GM23338 (cell line): ENCODE measurements around the gene OR8D2. TPM values are rescaled to one million over a fixed set of nuclear protein-coding genes. Genes with fewer than 3 reads are reported as not detected.
A peak's percentile ranks its signal among the peaks of the same experiment; 100 is the strongest.

Source experiments
- ATAC-seq: fragments of 200-7000 bp; cut with Tn5 transposase; 3 replicates; pipeline ENCODE4 v1.9.1; 2020
- DNase-seq: peaks from one replicate; pipeline ENCODE4 v3.0.0-alpha.2; 2015; ENCODE audit warnings: low spot score
- H2AFZ ChIP-seq: fragments of 200-600 bp; sonication (generic); 2 replicates; pipeline ENCODE4 v1.8.0; 2016; ENCODE audit warnings: antibody characterized with exemption, mild to moderate bottlenecking, moderate library complexity
- H3F3A ChIP-seq: fragments of 200-600 bp; sonication (generic); replicated peaks from 2 replicates; pipeline ENCODE4 v1.8.0; 2017; ENCODE audit warnings: antibody characterized with exemption, mixed run types, low read depth
- H3K27ac ChIP-seq: fragments of 200-600 bp; sonication (generic); 2 replicates; pipeline ENCODE4 v1.6.1; 2016; ENCODE audit warnings: low read depth
- H3K27me3 ChIP-seq: fragments of 200-600 bp; sonication (generic); 2 replicates; pipeline ENCODE4 v1.8.0; 2016; ENCODE audit warnings: mild to moderate bottlenecking, mixed run types, moderate library complexity; ENCODE audit not compliant: insufficient read depth
- H3K36me3 ChIP-seq: fragments of 200-600 bp; sonication (generic); 2 replicates; pipeline ENCODE4 v1.8.0; 2016; ENCODE audit warnings: mild to moderate bottlenecking; ENCODE audit not compliant: insufficient read depth
- H3K4me1 ChIP-seq: fragments of 200-600 bp; sonication (generic); 2 replicates; pipeline ENCODE4 v1.8.0; 2016; ENCODE audit warnings: mild to moderate bottlenecking, moderate library complexity; ENCODE audit not compliant: insufficient read depth
- H3K4me2 ChIP-seq: fragments of 200-600 bp; sonication (generic); 2 replicates; pipeline ENCODE4 v1.7.1; 2017; ENCODE audit warnings: mixed run types
- H3K4me3 ChIP-seq: fragments of 200-600 bp; sonication (generic); 2 replicates; pipeline ENCODE4 v1.6.1; 2016; ENCODE audit warnings: mixed run types
- H3K79me2 ChIP-seq: fragments of 200-600 bp; sonication (generic); replicated peaks from 2 replicates; pipeline ENCODE4 v1.8.0; 2017; ENCODE audit warnings: mild to moderate bottlenecking; ENCODE audit not compliant: insufficient read depth
- H3K9me2 ChIP-seq: fragments of 200-600 bp; sonication (generic); 2 replicates; pipeline ENCODE4 v1.8.0; 2017; ENCODE audit not compliant: insufficient read depth
- H4K20me1 ChIP-seq: fragments of 200-600 bp; sonication (generic); replicated peaks from 2 replicates; pipeline ENCODE4 v1.8.0; 2017; ENCODE audit warnings: mild to moderate bottlenecking; ENCODE audit not compliant: insufficient read depth
- H3K27ac Mint-ChIP-seq: 2 replicates; pipeline ENCODE4 v1.8.0; 2020; ENCODE audit warnings: inconsistent platforms, mild to moderate bottlenecking, moderate library complexity, mixed read lengths
- H3K27me3 Mint-ChIP-seq: 3 replicates; pipeline ENCODE4 v1.8.0; 2022; ENCODE audit warnings: low read depth, mild to moderate bottlenecking, moderate library complexity, mixed read lengths, inconsistent platforms; ENCODE audit not compliant: insufficient read depth, poor library complexity
- H3K36me3 Mint-ChIP-seq: 3 replicates; pipeline ENCODE4 v1.8.0; 2021; ENCODE audit warnings: low read depth, mild to moderate bottlenecking, inconsistent platforms, moderate library complexity, mixed read lengths
- H3K4me1 Mint-ChIP-seq: 3 replicates; pipeline ENCODE4 v1.8.0; 2020; ENCODE audit warnings: mild to moderate bottlenecking, inconsistent platforms, mixed read lengths
- H3K4me3 Mint-ChIP-seq: 3 replicates; pipeline ENCODE4 v1.8.0; 2021; ENCODE audit warnings: moderate library complexity, mild to moderate bottlenecking, inconsistent platforms, mixed read lengths
- H3K9me3 Mint-ChIP-seq: 3 replicates; pipeline ENCODE4 v1.8.0; 2020; ENCODE audit warnings: moderate library complexity, mild to moderate bottlenecking, inconsistent platforms, mixed read lengths
- CREB1 ChIP-seq: fragments of 250-450 bp; sonication (Bioruptor Pico); IDR thresholded peaks from 2 replicates; pipeline ENCODE4 v1.5.0; 2020; ENCODE audit warnings: low read depth, mild to moderate bottlenecking, moderate library complexity
- ETS1 ChIP-seq: IDR thresholded peaks from 2 replicates; pipeline ENCODE4 v1.6.1; 2016; ENCODE audit warnings: antibody characterized with exemption
- EZH2 ChIP-seq: fragments of 200-600 bp; sonication (generic); IDR thresholded peaks from one replicate; pipeline ENCODE4 v1.8.0; 2017; ENCODE audit warnings: antibody characterized with exemption, mild to moderate bottlenecking, low read depth; ENCODE audit not compliant: unreplicated experiment
- JUNB ChIP-seq: IDR thresholded peaks from one replicate; pipeline ENCODE4 v1.6.1; 2016; ENCODE audit warnings: antibody characterized with exemption; ENCODE audit not compliant: unreplicated experiment
- POLR2AphosphoS5 ChIP-seq: IDR thresholded peaks from 2 replicates; pipeline ENCODE4 v1.6.1; 2016; ENCODE audit warnings: antibody characterized with exemption, low read depth
- polyA plus RNA-seq: library from polyadenylated mRNA; unstranded; fragments of >200 nt; fragmentation: Nextera tagmentation; extraction: Ambion mirVana; gene quantifications from 2 replicates; pipeline ENCODE4 v1.2.1, GENCODE V29; 2016
- total RNA-seq: library from RNA; depleted of rRNA; stranded (reverse); fragments of >200 nt; shearing (Covaris generic); gene quantifications from 2 replicates; pipeline ENCODE4 v1.2.3, GENCODE V29; 2014
- TF ChIP-seq, protein P1 (sequence below): IDR thresholded peaks from one replicate; pipeline ENCODE4 v1.6.1; 2018; ENCODE audit warnings: antibody characterized with exemption; ENCODE audit not compliant: unreplicated experiment
- TF ChIP-seq, protein P2 (sequence below), 2 experiments: fragments of 200-600 bp in 1 of 2; sonication (generic) in 1 of 2; conservative IDR thresholded peaks; 2 replicates each; pipeline versions ENCODE4 v1.5.1 to v1.6.1; 2016 to 2017; ENCODE audit warnings: antibody characterized with exemption in 2 of 2, low read depth in 2 of 2, mild to moderate bottlenecking in 2 of 2, moderate library complexity in 1 of 2
- TF ChIP-seq, protein P3 (sequence below): fragments of 250-450 bp; sonication (Bioruptor Pico); IDR thresholded peaks from 2 replicates; pipeline ENCODE4 v1.5.0; 2020; ENCODE audit warnings: mild to moderate bottlenecking, moderate library complexity

OR8D2 gene
- total and polyA plus RNA-seq, 2 experiments from 2014 or later, result not detected

GRCh38 chr11:124329787-124330478 is 9.9 kb upstream of the OR8D2 start:
- TF ChIP-seq ETS1, result no peak
- TF ChIP-seq EZH2, result no peak
- no peak for TF ChIP-seq JUNB
- TF ChIP-seq, protein P1, sequence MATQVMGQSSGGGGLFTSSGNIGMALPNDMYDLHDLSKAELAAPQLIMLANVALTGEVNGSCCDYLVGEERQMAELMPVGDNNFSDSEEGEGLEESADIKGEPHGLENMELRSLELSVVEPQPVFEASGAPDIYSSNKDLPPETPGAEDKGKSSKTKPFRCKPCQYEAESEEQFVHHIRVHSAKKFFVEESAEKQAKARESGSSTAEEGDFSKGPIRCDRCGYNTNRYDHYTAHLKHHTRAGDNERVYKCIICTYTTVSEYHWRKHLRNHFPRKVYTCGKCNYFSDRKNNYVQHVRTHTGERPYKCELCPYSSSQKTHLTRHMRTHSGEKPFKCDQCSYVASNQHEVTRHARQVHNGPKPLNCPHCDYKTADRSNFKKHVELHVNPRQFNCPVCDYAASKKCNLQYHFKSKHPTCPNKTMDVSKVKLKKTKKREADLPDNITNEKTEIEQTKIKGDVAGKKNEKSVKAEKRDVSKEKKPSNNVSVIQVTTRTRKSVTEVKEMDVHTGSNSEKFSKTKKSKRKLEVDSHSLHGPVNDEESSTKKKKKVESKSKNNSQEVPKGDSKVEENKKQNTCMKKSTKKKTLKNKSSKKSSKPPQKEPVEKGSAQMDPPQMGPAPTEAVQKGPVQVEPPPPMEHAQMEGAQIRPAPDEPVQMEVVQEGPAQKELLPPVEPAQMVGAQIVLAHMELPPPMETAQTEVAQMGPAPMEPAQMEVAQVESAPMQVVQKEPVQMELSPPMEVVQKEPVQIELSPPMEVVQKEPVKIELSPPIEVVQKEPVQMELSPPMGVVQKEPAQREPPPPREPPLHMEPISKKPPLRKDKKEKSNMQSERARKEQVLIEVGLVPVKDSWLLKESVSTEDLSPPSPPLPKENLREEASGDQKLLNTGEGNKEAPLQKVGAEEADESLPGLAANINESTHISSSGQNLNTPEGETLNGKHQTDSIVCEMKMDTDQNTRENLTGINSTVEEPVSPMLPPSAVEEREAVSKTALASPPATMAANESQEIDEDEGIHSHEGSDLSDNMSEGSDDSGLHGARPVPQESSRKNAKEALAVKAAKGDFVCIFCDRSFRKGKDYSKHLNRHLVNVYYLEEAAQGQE, result no peak
- TF ChIP-seq, protein P2, sequence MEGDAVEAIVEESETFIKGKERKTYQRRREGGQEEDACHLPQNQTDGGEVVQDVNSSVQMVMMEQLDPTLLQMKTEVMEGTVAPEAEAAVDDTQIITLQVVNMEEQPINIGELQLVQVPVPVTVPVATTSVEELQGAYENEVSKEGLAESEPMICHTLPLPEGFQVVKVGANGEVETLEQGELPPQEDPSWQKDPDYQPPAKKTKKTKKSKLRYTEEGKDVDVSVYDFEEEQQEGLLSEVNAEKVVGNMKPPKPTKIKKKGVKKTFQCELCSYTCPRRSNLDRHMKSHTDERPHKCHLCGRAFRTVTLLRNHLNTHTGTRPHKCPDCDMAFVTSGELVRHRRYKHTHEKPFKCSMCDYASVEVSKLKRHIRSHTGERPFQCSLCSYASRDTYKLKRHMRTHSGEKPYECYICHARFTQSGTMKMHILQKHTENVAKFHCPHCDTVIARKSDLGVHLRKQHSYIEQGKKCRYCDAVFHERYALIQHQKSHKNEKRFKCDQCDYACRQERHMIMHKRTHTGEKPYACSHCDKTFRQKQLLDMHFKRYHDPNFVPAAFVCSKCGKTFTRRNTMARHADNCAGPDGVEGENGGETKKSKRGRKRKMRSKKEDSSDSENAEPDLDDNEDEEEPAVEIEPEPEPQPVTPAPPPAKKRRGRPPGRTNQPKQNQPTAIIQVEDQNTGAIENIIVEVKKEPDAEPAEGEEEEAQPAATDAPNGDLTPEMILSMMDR (conservative IDR thresholded peaks at IDR 0.05; ENCODE audit: low read depth in 2 of 2), result peak in 1 of 2 experiments; percentile 30; a peak in 1 of 4 replicates
- no peak for TF ChIP-seq POLR2AphosphoS5
- no peak for TF ChIP-seq CREB1 (CRISPR knock-in tag)
- TF ChIP-seq, protein P3, sequence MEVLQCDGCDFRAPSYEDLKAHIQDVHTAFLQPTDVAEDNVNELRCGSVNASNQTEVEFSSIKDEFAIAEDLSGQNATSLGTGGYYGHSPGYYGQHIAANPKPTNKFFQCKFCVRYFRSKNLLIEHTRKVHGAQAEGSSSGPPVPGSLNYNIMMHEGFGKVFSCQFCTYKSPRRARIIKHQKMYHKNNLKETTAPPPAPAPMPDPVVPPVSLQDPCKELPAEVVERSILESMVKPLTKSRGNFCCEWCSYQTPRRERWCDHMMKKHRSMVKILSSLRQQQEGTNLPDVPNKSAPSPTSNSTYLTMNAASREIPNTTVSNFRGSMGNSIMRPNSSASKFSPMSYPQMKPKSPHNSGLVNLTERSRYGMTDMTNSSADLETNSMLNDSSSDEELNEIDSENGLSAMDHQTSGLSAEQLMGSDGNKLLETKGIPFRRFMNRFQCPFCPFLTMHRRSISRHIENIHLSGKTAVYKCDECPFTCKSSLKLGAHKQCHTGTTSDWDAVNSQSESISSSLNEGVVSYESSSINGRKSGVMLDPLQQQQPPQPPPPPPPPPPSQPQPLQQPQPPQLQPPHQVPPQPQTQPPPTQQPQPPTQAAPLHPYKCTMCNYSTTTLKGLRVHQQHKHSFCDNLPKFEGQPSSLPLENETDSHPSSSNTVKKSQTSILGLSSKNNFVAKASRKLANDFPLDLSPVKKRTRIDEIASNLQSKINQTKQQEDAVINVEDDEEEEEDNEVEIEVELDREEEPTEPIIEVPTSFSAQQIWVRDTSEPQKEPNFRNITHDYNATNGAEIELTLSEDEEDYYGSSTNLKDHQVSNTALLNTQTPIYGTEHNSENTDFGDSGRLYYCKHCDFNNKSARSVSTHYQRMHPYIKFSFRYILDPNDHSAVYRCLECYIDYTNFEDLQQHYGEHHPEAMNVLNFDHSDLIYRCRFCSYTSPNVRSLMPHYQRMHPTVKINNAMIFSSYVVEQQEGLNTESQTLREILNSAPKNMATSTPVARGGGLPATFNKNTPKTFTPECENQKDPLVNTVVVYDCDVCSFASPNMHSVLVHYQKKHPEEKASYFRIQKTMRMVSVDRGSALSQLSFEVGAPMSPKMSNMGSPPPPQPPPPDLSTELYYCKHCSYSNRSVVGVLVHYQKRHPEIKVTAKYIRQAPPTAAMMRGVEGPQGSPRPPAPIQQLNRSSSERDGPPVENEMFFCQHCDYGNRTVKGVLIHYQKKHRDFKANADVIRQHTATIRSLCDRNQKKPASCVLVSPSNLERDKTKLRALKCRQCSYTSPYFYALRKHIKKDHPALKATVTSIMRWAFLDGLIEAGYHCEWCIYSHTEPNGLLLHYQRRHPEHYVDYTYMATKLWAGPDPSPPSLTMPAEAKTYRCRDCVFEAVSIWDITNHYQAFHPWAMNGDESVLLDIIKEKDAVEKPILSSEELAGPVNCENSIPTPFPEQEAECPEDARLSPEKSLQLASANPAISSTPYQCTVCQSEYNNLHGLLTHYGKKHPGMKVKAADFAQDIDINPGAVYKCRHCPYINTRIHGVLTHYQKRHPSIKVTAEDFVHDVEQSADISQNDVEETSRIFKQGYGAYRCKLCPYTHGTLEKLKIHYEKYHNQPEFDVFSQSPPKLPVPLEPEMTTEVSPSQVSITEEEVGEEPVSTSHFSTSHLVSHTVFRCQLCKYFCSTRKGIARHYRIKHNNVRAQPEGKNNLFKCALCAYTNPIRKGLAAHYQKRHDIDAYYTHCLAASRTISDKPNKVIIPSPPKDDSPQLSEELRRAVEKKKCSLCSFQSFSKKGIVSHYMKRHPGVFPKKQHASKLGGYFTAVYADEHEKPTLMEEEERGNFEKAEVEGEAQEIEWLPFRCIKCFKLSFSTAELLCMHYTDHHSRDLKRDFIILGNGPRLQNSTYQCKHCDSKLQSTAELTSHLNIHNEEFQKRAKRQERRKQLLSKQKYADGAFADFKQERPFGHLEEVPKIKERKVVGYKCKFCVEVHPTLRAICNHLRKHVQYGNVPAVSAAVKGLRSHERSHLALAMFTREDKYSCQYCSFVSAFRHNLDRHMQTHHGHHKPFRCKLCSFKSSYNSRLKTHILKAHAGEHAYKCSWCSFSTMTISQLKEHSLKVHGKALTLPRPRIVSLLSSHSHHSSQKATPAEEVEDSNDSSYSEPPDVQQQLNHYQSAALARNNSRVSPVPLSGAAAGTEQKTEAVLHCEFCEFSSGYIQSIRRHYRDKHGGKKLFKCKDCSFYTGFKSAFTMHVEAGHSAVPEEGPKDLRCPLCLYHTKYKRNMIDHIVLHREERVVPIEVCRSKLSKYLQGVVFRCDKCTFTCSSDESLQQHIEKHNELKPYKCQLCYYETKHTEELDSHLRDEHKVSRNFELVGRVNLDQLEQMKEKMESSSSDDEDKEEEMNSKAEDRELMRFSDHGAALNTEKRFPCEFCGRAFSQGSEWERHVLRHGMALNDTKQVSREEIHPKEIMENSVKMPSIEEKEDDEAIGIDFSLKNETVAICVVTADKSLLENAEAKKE (CRISPR knock-in tag), result no peak
- no peaks in the 10 kb centered on the region for H3K27me3 ChIP-seq
- H3K4me3 ChIP-seq, result no peak overlapping the region
- H3K36me3 ChIP-seq, result peaks cover 3% of the 10 kb centered on the region; the same call in 1 of the 2 replicates
- no peak overlapping the region for H3K4me3 Mint-ChIP-seq
- H4K20me1 ChIP-seq, result no peaks in the 10 kb centered on the region
- no peak overlapping the region for H2AFZ ChIP-seq
- DNase-seq (peak; percentile 2), ATAC-seq (no peak)
- H3K4me2 ChIP-seq, result no peak overlapping the region
- no peaks in the 10 kb centered on the region for H3F3A ChIP-seq
- H3K9me2 ChIP-seq, result peaks cover 6% of the 10 kb centered on the region; the same call in 1 of the 2 replicates
- no peaks in the 10 kb centered on the region for H3K4me1 ChIP-seq
- no peaks in the 10 kb centered on the region for H3K4me1 Mint-ChIP-seq
- no peaks in the 10 kb centered on the region for H3K27me3 Mint-ChIP-seq
- no peak overlapping the region for H3K27ac ChIP-seq
- no peaks in the 10 kb centered on the region for H3K79me2 ChIP-seq
- no peak overlapping the region for H3K27ac Mint-ChIP-seq
- peaks cover 17% of the 10 kb centered on the region for H3K36me3 Mint-ChIP-seq
- H3K9me3 Mint-ChIP-seq, result peaks cover 23% of the 10 kb centered on the region
